Lung (tissue), 12 donors: Measurements from ENCODE around the gene DHRS11. TPM values are rescaled to one million over a fixed set of nuclear protein-coding genes. Genes with fewer than 3 reads are reported as not detected.

Experiments
- ATAC-seq: fragments of 200-7000 bp; cut with Tn5 transposase; one replicate; pipeline ENCODE4 v1.9.1; 2020; ENCODE audit warnings: moderate number of reproducible peaks; ENCODE audit not compliant: insufficient read depth, low FRiP score
- DNase-seq, 3 donors: peaks; one replicate each; pipeline ENCODE4 v3.0.0-alpha.2; 2013 to 2017
- H3K27ac ChIP-seq, 2 donors: one replicate each; pipeline ENCODE4 v1.5.1; 2013; ENCODE audit warnings: mild to moderate bottlenecking in 2 of 2, moderate library complexity in 2 of 2, control low read depth in 1 of 2, inconsistent platforms in 1 of 2, low read depth in 1 of 2, low read length in 1 of 2
- H3K27me3 ChIP-seq, 3 donors: one replicate each; pipeline ENCODE4 v1.5.1; 2013; ENCODE audit warnings: low read length in 2 of 3; ENCODE audit not compliant: control insufficient read depth in 3 of 3, insufficient read depth in 3 of 3
- H3K36me3 ChIP-seq, 4 donors: one replicate each; pipeline ENCODE4 v1.5.1; 2013; ENCODE audit warnings: low read length in 4 of 4, mild to moderate bottlenecking in 1 of 4, moderate library complexity in 1 of 4; ENCODE audit not compliant: control insufficient read depth in 4 of 4, insufficient read depth in 4 of 4
- H3K4me1 ChIP-seq, 5 donors: one replicate each; pipeline ENCODE4 v1.5.1; 2013; ENCODE audit warnings: low read length in 5 of 5, mild to moderate bottlenecking in 2 of 5, moderate library complexity in 1 of 5; ENCODE audit not compliant: control insufficient read depth in 5 of 5, insufficient read depth in 5 of 5
- H3K4me3 ChIP-seq: one replicate; pipeline ENCODE4 v1.5.1; 2013; ENCODE audit warnings: mild to moderate bottlenecking, control low read depth, moderate library complexity
- H3K9ac ChIP-seq, 2 donors: one replicate each; pipeline ENCODE4 v1.5.1; 2013; ENCODE audit warnings: low read length in 2 of 2, control low read depth in 1 of 2; ENCODE audit not compliant: insufficient read depth in 1 of 2
- H3K9me3 ChIP-seq, 4 donors: one replicate each; pipeline ENCODE4 v1.5.1; 2013; ENCODE audit warnings: low read length in 3 of 4, mild to moderate bottlenecking in 1 of 4, moderate library complexity in 1 of 4; ENCODE audit not compliant: control insufficient read depth in 4 of 4, insufficient read depth in 3 of 4
- CTCF ChIP-seq: IDR thresholded peaks from 2 replicates; pipeline ENCODE4 v1.5.1; 2012; ENCODE audit warnings: mild to moderate bottlenecking; ENCODE audit errors: control extremely low read depth, extremely low read depth
- WGBS, 2 donors: extraction: QIAGEN DNeasy Blood & Tissue Kit; methylation state at CpG; one replicate each; pipeline ENCODE4 v1.1.7; 2013; 5-methylcytosine and 5-hydroxymethylcytosine counted together
- polyA plus RNA-seq, 2 donors: library from polyadenylated mRNA; stranded (reverse); fragments of 200-250 nt; gene quantifications; one replicate each; pipeline ENCODE4 v1.2.1, GENCODE V29; 2013
- total RNA-seq, 2 donors: library from RNA; depleted of rRNA in 1 of 2; stranded (reverse); fragments of >200 nt in 1 of 2; gene quantifications; one replicate each; pipeline ENCODE4 v1.2.1, GENCODE V29; 2014 to 2021
- donor health status: control.
- donor health status: control.
- donor health status: Bipolar disorder and iron deficiency.
- donor health status: healthy.
- donor health status: DM: yes; HTN: yes; CAD: no.

Gene DHRS11
- total and polyA plus RNA-seq, 4 donors = 3.7 to 9.1 (median 5.7) TPM

DNA sequence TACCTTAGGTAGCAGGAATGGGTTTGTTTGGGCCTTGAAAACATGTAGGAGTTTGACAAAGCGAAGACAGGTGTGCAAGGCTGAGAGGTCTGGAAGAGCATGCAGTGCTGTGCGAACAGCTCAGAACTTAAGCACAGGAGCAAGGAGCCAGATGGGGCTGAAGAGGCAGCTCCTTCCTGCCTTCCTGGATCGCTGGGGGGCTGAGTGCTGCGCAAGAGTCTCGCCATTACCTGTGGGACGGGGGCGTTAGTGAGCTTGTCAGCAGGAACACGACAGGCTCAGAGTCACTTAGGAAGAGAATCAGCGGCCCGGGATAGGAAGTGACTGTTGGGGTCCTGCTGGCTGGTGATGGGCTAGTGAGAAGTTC is 9.2 kb downstream of the DHRS11 start:
- no peaks in the 10 kb centered on the region for H3K36me3 ChIP-seq
- ATAC-seq (peak; percentile 7), DNase-seq (no peak)
- H3K4me1 ChIP-seq = peaks cover 0 to 17% (median 4%) of the 10 kb centered on the region in 5 donors
- WGBS, 2 donors = 12 to 14% methylated on average over 10 of the region's 10 CpGs
- H3K4me3 ChIP-seq = peak overlapping the region; percentile 88
- H3K27ac ChIP-seq = peak overlapping the region; percentile 76 to 93
- peak overlapping the region; percentile 34 to 40 for H3K9ac ChIP-seq
- no peaks in the 10 kb centered on the region for H3K27me3 ChIP-seq
- no peak for TF ChIP-seq CTCF
- H3K9me3 ChIP-seq = no peaks in the 10 kb centered on the region

GRCh38 chr17:36601303-36602029 is 9.8 kb downstream of the DHRS11 start, which contains the start of gene MRM1:
Gene MRM1, plus strand, starts transcription at chr17:36601583. Its CDS starts 228 bp downstream, at chr17:36601811.
- TF ChIP-seq CTCF = no peak
- peaks cover 0 to 17% (median 4%) of the 10 kb centered on the region in 5 donors for H3K4me1 ChIP-seq
- peak within 1 kb of the TSS; percentile 88 for H3K4me3 ChIP-seq
- peak; percentile 94 to 95 (median 95) for DNase-seq
- H3K9ac ChIP-seq = peak within 1 kb of the TSS; percentile 40 to 41
- H3K27ac ChIP-seq = peak within 1 kb of the TSS; percentile 76 to 93
- 0% methylated on average over 57 to 60 of the region's 60 CpGs for WGBS, 2 donors
- ATAC-seq = peak; percentile 89
- H3K9me3 ChIP-seq = no peaks in the 10 kb centered on the region
- H3K27me3 ChIP-seq = no peaks in the 10 kb centered on the region
- no peaks in the 10 kb centered on the region for H3K36me3 ChIP-seq

DNA sequence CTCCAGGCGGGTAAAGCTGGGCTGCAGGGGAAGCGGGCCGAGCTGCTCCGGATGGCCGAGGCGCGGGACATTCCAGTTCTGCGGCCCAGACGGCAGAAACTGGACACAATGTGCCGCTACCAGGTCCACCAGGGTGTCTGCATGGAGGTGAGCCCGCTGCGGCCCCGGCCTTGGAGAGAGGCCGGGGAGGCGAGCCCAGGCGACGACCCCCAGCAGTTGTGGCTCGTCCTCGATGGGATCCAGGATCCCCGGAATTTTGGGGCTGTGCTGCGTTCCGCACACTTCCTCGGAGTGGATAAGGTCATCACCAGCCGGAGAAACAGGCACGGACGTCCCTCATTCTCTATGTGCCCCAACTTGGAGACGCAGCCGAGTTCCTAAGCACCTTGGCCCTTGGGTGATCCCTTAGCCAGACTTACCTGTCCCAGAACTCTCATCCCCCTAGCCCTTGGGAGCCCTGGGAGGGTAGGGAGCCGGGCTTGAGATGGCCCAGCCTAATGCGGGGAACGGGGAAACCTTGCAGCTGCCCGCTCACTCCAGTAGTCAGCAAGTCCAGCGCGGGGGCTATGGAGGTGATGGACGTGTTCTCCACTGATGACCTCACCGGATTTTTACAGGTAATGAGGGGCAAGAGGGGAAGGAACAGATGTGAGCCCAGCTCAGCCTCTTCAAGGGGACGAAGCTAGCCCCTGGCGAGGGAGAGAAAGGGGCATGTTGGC is 10.5 kb downstream of the DHRS11 start:
- Histone ChIP-seq H3K9me3 (no peaks in the 10 kb centered on the region), H3K4me3 (peak overlapping the region; percentile 88), H3K4me1 (peaks cover 0 to 17% (median 4%) of the 10 kb centered on the region in 5 donors), H3K27ac (peak overlapping the region; percentile 76 to 93), H3K9ac (peak overlapping the region in 1 of 2 donors; percentile 17), H3K36me3 (no peaks in the 10 kb centered on the region), H3K27me3 (no peaks in the 10 kb centered on the region)
- ATAC-seq (no peak), DNase-seq (peak in 1 of 3 donors; percentile 26)
- TF ChIP-seq CTCF = no peak
- 2 to 4% methylated on average over 35 to 38 of the region's 38 CpGs for WGBS, 2 donors
